Left ventricle myocardium inferior (tissue), 1 donor: Measurements from ENCODE around the gene ADAMTS2. TPM values are rescaled to one million over a fixed set of nuclear protein-coding genes. Genes with fewer than 3 reads are reported as not detected.

Experiments
- DNase-seq: peaks from one replicate; pipeline ENCODE4 v3.0.0-alpha.2; 2020
- H3K27ac ChIP-seq: fragments of 200-600 bp; replicated peaks from 2 replicates; pipeline ENCODE4 v1.8.0; 2021
- H3K27me3 ChIP-seq: fragments of 200-600 bp; 2 replicates; pipeline ENCODE4 v1.8.0; 2021; ENCODE audit warnings: low read depth
- H3K36me3 ChIP-seq: fragments of 200-600 bp; 2 replicates; pipeline ENCODE4 v1.8.0; 2021
- H3K4me1 ChIP-seq: fragments of 200-600 bp; 2 replicates; pipeline ENCODE4 v1.8.0; 2021
- H3K4me3 ChIP-seq: fragments of 200-600 bp; 2 replicates; pipeline ENCODE4 v1.8.0; 2021; ENCODE audit warnings: mild to moderate bottlenecking, moderate library complexity
- H3K9me3 ChIP-seq: fragments of 200-600 bp; replicated peaks from 2 replicates; pipeline ENCODE4 v1.8.0; 2021
- CTCF ChIP-seq: fragments of 200-600 bp; IDR thresholded peaks from 2 replicates; pipeline ENCODE4 v1.8.0; 2021; ENCODE audit warnings: antibody characterized with exemption, mild to moderate bottlenecking, borderline replicate concordance
- intact Hi-C: fragments of 100-400 bp; cut with micrococcal nuclease; formaldehyde crosslinking; loops from one replicate; pipeline ENCODE4 v1.11.0; 2022
- total RNA-seq: library from RNA; stranded (reverse); fragmentation: NEBNext Ultra II Directional; extraction: Animal tissue kit (Norgen Biotek cat#: 25700); gene quantifications from one replicate; pipeline ENCODE4 v1.2.1, GENCODE V29; 2021
- donor health status: DM: no; HTN: yes; CAD: no; lungs with severe emphysema.

ADAMTS2 gene
- total RNA-seq, 1 donor from 2014 or later: 4.6 TPM

GRCh38 chr5:179123109-179123426 lies 222.2 kb downstream of the ADAMTS2 start:
- peaks cover 17% of the 10 kb centered on the region for H3K27me3 ChIP-seq
- intact Hi-C loops: no loop called here
- H3K36me3 ChIP-seq: peaks cover 5% of the 10 kb centered on the region
- no peak overlapping the region for H3K27ac ChIP-seq
- no peaks in the 10 kb centered on the region for H3K4me1 ChIP-seq
- no peak overlapping the region for H3K4me3 ChIP-seq
- no peak for DNase-seq
- H3K9me3 ChIP-seq: peaks cover 26% of the 10 kb centered on the region
- no peak for TF ChIP-seq CTCF

- no peak for TF ChIP-seq CTCF
- Histone ChIP-seq H3K4me1 (no peaks in the 10 kb centered on the region), H3K9me3 (peaks cover 26% of the 10 kb centered on the region), H3K36me3 (peaks cover 5% of the 10 kb centered on the region), H3K27me3 (peaks cover 17% of the 10 kb centered on the region), H3K4me3 (no peak overlapping the region), H3K27ac (no peak overlapping the region)
- intact Hi-C loops: no loop called here
- no peak for DNase-seq
Measured at GRCh38 chr5:179122411-179123108, 222.7 kb downstream of the ADAMTS2 start.

GRCh38 chr5:179121667-179122111 lies 223.6 kb downstream of the ADAMTS2 start:
- H3K27me3 ChIP-seq: peaks cover 17% of the 10 kb centered on the region
- no peak for DNase-seq
- no peak overlapping the region for H3K4me3 ChIP-seq
- no peaks in the 10 kb centered on the region for H3K4me1 ChIP-seq
- H3K27ac ChIP-seq: no peak overlapping the region
- intact Hi-C loops: no loop called here
- peaks cover 31% of the 10 kb centered on the region for H3K9me3 ChIP-seq
- peaks cover 5% of the 10 kb centered on the region for H3K36me3 ChIP-seq
- no peak for TF ChIP-seq CTCF

- Histone ChIP-seq H3K27ac (no peak overlapping the region), H3K36me3 (peaks cover 5% of the 10 kb centered on the region), H3K4me3 (no peak overlapping the region), H3K27me3 (peaks cover 11% of the 10 kb centered on the region), H3K9me3 (peaks cover 37% of the 10 kb centered on the region), H3K4me1 (no peaks in the 10 kb centered on the region)
- intact Hi-C loops: no loop called here
- no peak for DNase-seq
- TF ChIP-seq CTCF: no peak
Measured at GRCh38 chr5:179120951-179121666, 224.2 kb downstream of the ADAMTS2 start.

- Histone ChIP-seq H3K27me3 (peaks cover 9% of the 10 kb centered on the region), H3K4me1 (no peaks in the 10 kb centered on the region), H3K27ac (no peak overlapping the region), H3K4me3 (no peak overlapping the region), H3K9me3 (peaks cover 42% of the 10 kb centered on the region), H3K36me3 (peaks cover 5% of the 10 kb centered on the region)
- no peak for DNase-seq
- intact Hi-C loops: no loop called here
- no peak for TF ChIP-seq CTCF
Measured at GRCh38 chr5:179120421-179120861, 224.8 kb downstream of the ADAMTS2 start.
